H1 (cell line): ENCODE measurements around the gene PEX13. TPM values are rescaled to one million over a fixed set of nuclear protein-coding genes. Genes with fewer than 3 reads are reported as not detected.

Source experiments
- CTCF ChIA-PET: fragments of 300-600 bp; sonication (Branson Sonifier 250); formaldehyde crosslinking; loops from one replicate; lab custom pipeline; 2021; ENCODE audit not compliant: partially characterized antibody; lab: Charles Lee
- POLR2A ChIA-PET: fragments of 300-600 bp; sonication (Branson Sonifier 250); formaldehyde crosslinking; loops from one replicate; lab custom pipeline; 2021; ENCODE audit warnings: inconsistent platforms; ENCODE audit not compliant: partially characterized antibody; lab: Charles Lee
- DNase-seq, 2 experiments: peaks; one replicate each; pipeline versions ENCODE4 v3.0.0 to v3.0.0-alpha.2; 2010 to 2022; ENCODE audit warnings: low spot score in 2 of 2, low read depth in 1 of 2, mixed read lengths in 1 of 2
- FAIRE-seq: peaks from 2 replicates; lab custom pipeline; 2011; peaks lifted over from hg19 to GRCh38; lab: Jason Lieb, UNC
- H2AFZ ChIP-seq: 2 replicates; pipeline ENCODE4 v1.8.1; 2012; ENCODE audit warnings: low read length, inconsistent platforms
- H2AK5ac ChIP-seq: 2 replicates; pipeline ENCODE4 v1.6.1; 2013; ENCODE audit warnings: low read depth, low read length
- H2BK120ac ChIP-seq: replicated peaks from 2 replicates; pipeline ENCODE3; 2013; ENCODE audit warnings: low read depth, low read length, inconsistent platforms
- H2BK12ac ChIP-seq: 2 replicates; pipeline ENCODE4 v1.6.1; 2013; ENCODE audit warnings: low read depth, low read length
- H2BK15ac ChIP-seq: 2 replicates; pipeline ENCODE4 v1.6.1; 2013; ENCODE audit warnings: low read length
- H2BK20ac ChIP-seq: 2 replicates; pipeline ENCODE4 v1.6.1; 2013; ENCODE audit warnings: low read length
- H2BK5ac ChIP-seq: 2 replicates; pipeline ENCODE4 v1.6.1; 2013; ENCODE audit warnings: low read depth, low read length
- H3K14ac ChIP-seq: 2 replicates; pipeline ENCODE4 v1.6.1; 2013; ENCODE audit warnings: inconsistent platforms; ENCODE audit not compliant: insufficient read length
- H3K18ac ChIP-seq: 2 replicates; pipeline ENCODE4 v1.6.1; 2013; ENCODE audit warnings: low read length; ENCODE audit errors: extremely low read depth
- H3K23ac ChIP-seq: 2 replicates; pipeline ENCODE4 v1.6.1; 2013; ENCODE audit warnings: inconsistent platforms; ENCODE audit not compliant: insufficient read length
- H3K23me2 ChIP-seq: 2 replicates; pipeline ENCODE4 v1.6.1; 2013; ENCODE audit warnings: low read depth, low read length
- H3K27ac ChIP-seq: 2 replicates; pipeline ENCODE4 v1.6.1; 2011; ENCODE audit warnings: low read depth, low read length, inconsistent platforms
- H3K27me3 ChIP-seq, 4 experiments: replicated peaks in 1 of 4; 1 replicate in 1 of 4; 2 replicates in 3 of 4; pipeline versions ENCODE4 v1.6.1 to v1.8.1; 2011 to 2013; ENCODE audit warnings: low read length in 3 of 4, mild to moderate bottlenecking in 3 of 4, inconsistent platforms in 2 of 4, mixed read lengths in 2 of 4, moderate library complexity in 1 of 4; ENCODE audit not compliant: control insufficient read depth in 3 of 4, insufficient read depth in 3 of 4; ENCODE audit errors: extremely low read depth in 1 of 4
- H3K36me3 ChIP-seq, 4 experiments: 2 replicates each; pipeline versions ENCODE4 v1.6.1 to v1.8.1; 2011 to 2013; ENCODE audit warnings: mild to moderate bottlenecking in 4 of 4, low read length in 3 of 4, moderate library complexity in 2 of 4, control low read depth in 1 of 4, inconsistent platforms in 1 of 4; ENCODE audit not compliant: insufficient read depth in 4 of 4, control insufficient read depth in 2 of 4
- H3K4ac ChIP-seq: replicated peaks from 2 replicates; pipeline ENCODE3; 2013; ENCODE audit warnings: low read length, low read depth, mixed read lengths, inconsistent platforms; ENCODE audit not compliant: insufficient read length
- H3K4me1 ChIP-seq, 4 experiments: replicated peaks in 1 of 4; 1 replicate in 1 of 4; 2 replicates in 3 of 4; pipeline versions ENCODE4 v1.6.1 to v1.8.1; 2011 to 2013; ENCODE audit warnings: low read length in 3 of 4, inconsistent platforms in 2 of 4, mixed read lengths in 1 of 4; ENCODE audit not compliant: insufficient read depth in 4 of 4, control insufficient read depth in 3 of 4
- H3K4me2 ChIP-seq, 2 experiments: 2 replicates each; pipeline versions ENCODE4 v1.6.1 to v1.8.1; 2011 to 2013; ENCODE audit warnings: low read depth in 2 of 2, low read length in 2 of 2, control low read depth in 1 of 2, inconsistent platforms in 1 of 2, mild to moderate bottlenecking in 1 of 2; ENCODE audit not compliant: insufficient read depth in 1 of 2
- H3K4me3 ChIP-seq, 4 experiments: fragments of 200-600, 300-600 bp in 1 of 4; sonication (generic), shearing (Covaris generic), sonication (Bioruptor Twin) in 1 of 4; 2 replicates each; pipeline versions ENCODE4 v1.5.1 to v1.8.1; 2011 to 2016; ENCODE audit warnings: low read length in 4 of 4, low read depth in 3 of 4, control low read depth in 2 of 4, inconsistent platforms in 2 of 4, mild to moderate bottlenecking in 2 of 4, mixed read lengths in 1 of 4, moderate library complexity in 1 of 4; ENCODE audit not compliant: insufficient read depth in 2 of 4; ENCODE audit errors: extremely low read depth in 1 of 4
- H3K56ac ChIP-seq: replicated peaks from 2 replicates; pipeline ENCODE3; 2013; ENCODE audit warnings: low read depth, mild to moderate bottlenecking, mixed read lengths, low read length, inconsistent platforms; ENCODE audit not compliant: insufficient read length
- H3K79me1 ChIP-seq: 2 replicates; pipeline ENCODE4 v1.6.1; 2013; ENCODE audit warnings: low read depth, low read length, control low read depth
- H3K79me2 ChIP-seq, 2 experiments: 2 replicates each; pipeline versions ENCODE4 v1.6.1 to v1.8.1; 2012 to 2013; ENCODE audit warnings: low read length in 2 of 2, mild to moderate bottlenecking in 2 of 2, inconsistent platforms in 1 of 2; ENCODE audit not compliant: insufficient read depth in 2 of 2, control insufficient read depth in 1 of 2
- H3K9ac ChIP-seq, 4 experiments: replicated peaks in 1 of 4; 1 replicate in 1 of 4; 2 replicates in 3 of 4; pipeline versions ENCODE4 v1.6.1 to v1.8.1; 2011 to 2013; ENCODE audit warnings: low read depth in 3 of 4, low read length in 3 of 4, control low read depth in 2 of 4, mild to moderate bottlenecking in 2 of 4, moderate library complexity in 2 of 4, inconsistent platforms in 1 of 4; ENCODE audit errors: extremely low read depth in 1 of 4
- H3K9me3 ChIP-seq, 2 experiments: 2 replicates each; pipeline versions ENCODE4 v1.6.1 to v1.8.1; 2012 to 2013; ENCODE audit warnings: mild to moderate bottlenecking in 2 of 2, moderate library complexity in 2 of 2, control low read depth in 1 of 2, inconsistent platforms in 1 of 2, low read depth in 1 of 2, low read length in 1 of 2, mixed read lengths in 1 of 2; ENCODE audit not compliant: insufficient read depth in 2 of 2
- H4K20me1 ChIP-seq, 2 experiments: replicated peaks in 1 of 2; 2 replicates each; pipeline versions ENCODE3 to v1.8.1; 2011 to 2013; ENCODE audit warnings: inconsistent platforms in 2 of 2, low read length in 2 of 2, mild to moderate bottlenecking in 1 of 2; ENCODE audit not compliant: insufficient read depth in 2 of 2, control insufficient read depth in 1 of 2
- H4K5ac ChIP-seq: 2 replicates; pipeline ENCODE4 v1.6.1; 2013; ENCODE audit warnings: low read length, low read depth, mixed read lengths, inconsistent platforms; ENCODE audit not compliant: insufficient read length
- H4K8ac ChIP-seq: 2 replicates; pipeline ENCODE4 v1.8.0; 2013; ENCODE audit warnings: mild to moderate bottlenecking, moderate library complexity, low read length, inconsistent platforms; ENCODE audit not compliant: insufficient read depth; ENCODE audit errors: extremely low read depth
- H4K91ac ChIP-seq: replicated peaks from 2 replicates; pipeline ENCODE3; 2013; ENCODE audit warnings: low read length, mixed read lengths, inconsistent platforms; ENCODE audit not compliant: insufficient read length
- BCL11A ChIP-seq, 2 experiments: IDR thresholded peaks; one replicate each; pipeline ENCODE4 v1.6.1; 2011; ENCODE audit warnings: low read depth in 2 of 2, low read length in 2 of 2, mild to moderate bottlenecking in 2 of 2
- EGR1 ChIP-seq: IDR thresholded peaks from 2 replicates; pipeline ENCODE4 v1.6.1; 2011; ENCODE audit warnings: low read depth, low read length, borderline replicate concordance
- HDAC6 ChIP-seq: IDR thresholded peaks from one replicate; pipeline ENCODE4 v1.7.1; 2012; ENCODE audit warnings: low read depth, mild to moderate bottlenecking, inconsistent platforms, low read length, moderate library complexity
- SP1 ChIP-seq: IDR thresholded peaks from 2 replicates; pipeline ENCODE4 v1.6.1; 2011; ENCODE audit warnings: low read depth, low read length
- TAF1 ChIP-seq: IDR thresholded peaks from 2 replicates; pipeline ENCODE4 v1.6.1; 2011; ENCODE audit warnings: mild to moderate bottlenecking, low read depth, low read length
- TEAD4 ChIP-seq: IDR thresholded peaks from 2 replicates; pipeline ENCODE4 v1.6.1; 2012; ENCODE audit warnings: low read depth, low read length, inconsistent platforms, mixed read lengths
- YY1 ChIP-seq: IDR thresholded peaks from 2 replicates; pipeline ENCODE4 v1.6.1; 2011; ENCODE audit warnings: low read depth, mild to moderate bottlenecking, low read length
- WGBS, 2 experiments: shearing (Covaris generic) in 1 of 2; methylation state at CpG; one replicate each; pipeline versions ENCODE4 v1.1.6 to v1.1.7; 2013 to 2015; ENCODE audit warnings: low lambda C conversion rate in 2 of 2, mixed read lengths in 2 of 2, inconsistent platforms in 1 of 2, low coverage in 1 of 2, missing lambda C conversion rate in 1 of 2; ENCODE audit not compliant: insufficient replicate concordance in 2 of 2, insufficient coverage in 1 of 2, insufficient read length in 1 of 2; ENCODE audit errors: extremely low coverage in 1 of 2, missing lambda C conversion rate in 1 of 2; 5-methylcytosine and 5-hydroxymethylcytosine counted together
- polyA plus RNA-seq, 7 experiments: library from polyadenylated mRNA; depleted of rRNA in 3 of 7; stranded (reverse) in 5 of 7; unstranded in 2 of 7; fragments of >200 nt in 5 of 7; fragments of 200-250 nt in 2 of 7; gene quantifications; 1 replicate in 5 of 7; 2 replicates in 1 of 7; 4 replicates in 1 of 7; pipeline versions ENCODE4 v1.2.1 to v1.2.3, GENCODE V29; 2011 to 2013; ENCODE audit warnings: missing spikeins in 2 of 7, mixed read lengths in 2 of 7
- total RNA-seq: library from RNA; stranded (reverse); fragmentation: NEBNext Ultra II Directional; extraction: Animal tissue kit (Norgen Biotek cat#: 25700); gene quantifications from 2 replicates; pipeline ENCODE4 v1.2.1, GENCODE V29; 2021
- TF ChIP-seq, protein P1 (sequence below), 3 experiments: IDR thresholded peaks; 1 replicate in 2 of 3; 2 replicates in 1 of 3; pipeline versions ENCODE4 v1.5.1 to v1.6.1; 2011; ENCODE audit warnings: low read length in 3 of 3, mild to moderate bottlenecking in 3 of 3, inconsistent platforms in 2 of 3, low read depth in 1 of 3, moderate library complexity in 1 of 3; ENCODE audit not compliant: insufficient read depth in 1 of 3; ENCODE audit errors: control extremely low read depth in 1 of 3

The PEX13 gene
- total and polyA plus RNA-seq, 2 of the 8 experiments (the other 6 are each of a cell fraction or from before 2014, with no cell fraction given), result 16.8 to 22.3 TPM

DNA sequence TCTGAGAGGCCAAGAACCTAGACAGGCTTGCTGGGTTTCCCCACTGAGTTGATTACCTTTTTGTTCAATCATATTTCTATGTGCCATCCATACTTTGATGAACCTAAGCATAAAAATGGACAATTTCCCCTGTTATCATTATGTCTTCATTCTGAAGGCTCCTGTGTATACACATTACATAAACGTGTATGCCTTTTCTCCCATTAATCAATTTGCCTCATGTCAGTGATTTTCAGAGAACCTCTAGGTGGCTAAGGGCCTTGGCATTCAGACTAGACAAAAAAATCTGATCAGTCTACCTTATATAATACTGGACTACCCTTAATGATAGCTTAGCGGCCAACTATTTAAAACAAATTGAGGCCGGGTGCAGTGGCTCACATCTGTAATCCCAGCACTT is 4.1 kb upstream of the PEX13 start:
- TF ChIP-seq, protein P1, sequence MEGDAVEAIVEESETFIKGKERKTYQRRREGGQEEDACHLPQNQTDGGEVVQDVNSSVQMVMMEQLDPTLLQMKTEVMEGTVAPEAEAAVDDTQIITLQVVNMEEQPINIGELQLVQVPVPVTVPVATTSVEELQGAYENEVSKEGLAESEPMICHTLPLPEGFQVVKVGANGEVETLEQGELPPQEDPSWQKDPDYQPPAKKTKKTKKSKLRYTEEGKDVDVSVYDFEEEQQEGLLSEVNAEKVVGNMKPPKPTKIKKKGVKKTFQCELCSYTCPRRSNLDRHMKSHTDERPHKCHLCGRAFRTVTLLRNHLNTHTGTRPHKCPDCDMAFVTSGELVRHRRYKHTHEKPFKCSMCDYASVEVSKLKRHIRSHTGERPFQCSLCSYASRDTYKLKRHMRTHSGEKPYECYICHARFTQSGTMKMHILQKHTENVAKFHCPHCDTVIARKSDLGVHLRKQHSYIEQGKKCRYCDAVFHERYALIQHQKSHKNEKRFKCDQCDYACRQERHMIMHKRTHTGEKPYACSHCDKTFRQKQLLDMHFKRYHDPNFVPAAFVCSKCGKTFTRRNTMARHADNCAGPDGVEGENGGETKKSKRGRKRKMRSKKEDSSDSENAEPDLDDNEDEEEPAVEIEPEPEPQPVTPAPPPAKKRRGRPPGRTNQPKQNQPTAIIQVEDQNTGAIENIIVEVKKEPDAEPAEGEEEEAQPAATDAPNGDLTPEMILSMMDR (IDR thresholded peaks at IDR 0.05; ENCODE audit: control extremely low read depth in 1 of 3, insufficient read depth in 1 of 3, low read depth in 1 of 3, low read length in 3 of 3), result no peak
- TF ChIP-seq HDAC6 (no peak), BCL11A (IDR thresholded peaks at IDR 0.05; ENCODE audit: low read depth in 2 of 2, low read length in 2 of 2) (no peak), TEAD4 (no peak), EGR1 (no peak), SP1 (no peak), YY1 (no peak), TAF1 (no peak)
- no peak overlapping the region for H2BK5ac ChIP-seq
- no peak for FAIRE-seq

More for the DNA sequence above, 4.1 kb upstream of the PEX13 start:
- Histone ChIP-seq H2BK15ac (no peak overlapping the region), H3K27ac (no peak overlapping the region), H4K8ac (no peak overlapping the region), H3K4ac (no peak overlapping the region), H3K79me2 (peaks cover 0 to 4% of the 10 kb centered on the region in 2 experiments; a peak in 2 of 4 replicates), H2AFZ (no peak overlapping the region), H4K20me1 (no peaks in the 10 kb centered on the region), H3K79me1 (no peaks in the 10 kb centered on the region), H2BK120ac (no peak overlapping the region), H4K91ac (no peak overlapping the region), H3K9ac (no peak overlapping the region), H3K14ac (no peak overlapping the region), H3K23me2 (peaks cover 3% of the 10 kb centered on the region; the same call in 1 of the 2 replicates), H2AK5ac (no peak overlapping the region), H3K27me3 (no peaks in the 10 kb centered on the region), H3K56ac (no peak overlapping the region), H2BK20ac (no peak overlapping the region), H3K4me2 (no peak overlapping the region), H2BK12ac (no peak overlapping the region), H3K36me3 (no peaks in the 10 kb centered on the region), H3K9me3 (no peaks in the 10 kb centered on the region), H3K4me1 (peaks cover 0 to 3% (median 0%) of the 10 kb centered on the region in 4 experiments; a peak in 1 of 7 replicates), H3K23ac (no peak overlapping the region), H3K18ac (no peak overlapping the region), H3K4me3 (no peak overlapping the region), H4K5ac (no peak overlapping the region)
- CTCF ChIA-PET, result no interaction called here
- 87% methylated on average over 3 of the region's 3 CpGs; no CpG with 5 or more reads in 1 of the 2 experiments for WGBS, 2 experiments
- POLR2A ChIA-PET, result no interaction called here
- no peak for DNase-seq
